NCI-H510A treated with DMSO at 0.1 percent for 48 hours (cell line): ENCODE results near the gene SLC26A9.
"Not testable (repeated sequence)": the region's sequence is repeated elsewhere in the genome, so short reads cannot be mapped to it uniquely, and the experiment has no call there.

Experiments used
- DNase-seq: peaks from one replicate; lab custom pipeline; 2025; lab: John Stamatoyannopoulos, UW

The SLC26A9 gene

GRCh38 chr1:205924460-205924790 lies 18.8 kb downstream of the SLC26A9 start:
- DNase-seq, result no peak

GRCh38 chr1:205923651-205924459 lies 19.4 kb downstream of the SLC26A9 start:
- DNase-seq, result no peak

- no peak for DNase-seq
These were observed 20.4 kb downstream of the SLC26A9 start for GRCh38 chr1:205922806-205923205.

- no peak for DNase-seq
These were observed 20.9 kb downstream of the SLC26A9 start for GRCh38 chr1:205922314-205922713.

GRCh38 chr1:205921570-205921909 lies 21.7 kb downstream of the SLC26A9 start:
- no peak for DNase-seq

- no peak for DNase-seq
These were observed 22.2 kb downstream of the SLC26A9 start for GRCh38 chr1:205920861-205921569.

- DNase-seq, result peak; percentile 81
These were observed 23.1 kb downstream of the SLC26A9 start for GRCh38 chr1:205920159-205920558.

- DNase-seq, result peak; percentile 90
These were observed 24.1 kb downstream of the SLC26A9 start for GRCh38 chr1:205918955-205919746.

GRCh38 chr1:205917466-205918238 lies 25.6 kb downstream of the SLC26A9 start:
- DNase-seq, result no peak

GRCh38 chr1:205916541-205916940 lies 26.7 kb downstream of the SLC26A9 start:
- no peak for DNase-seq

GRCh38 chr1:205915354-205915990 lies 27.8 kb downstream of the SLC26A9 start:
- DNase-seq, result no peak

- no peak for DNase-seq
These were observed 28.5 kb downstream of the SLC26A9 start for GRCh38 chr1:205914730-205915129.

- DNase-seq, result no peak
These were observed 29.1 kb downstream of the SLC26A9 start for GRCh38 chr1:205914155-205914507.

- DNase-seq, result no peak
These were observed 29.7 kb downstream of the SLC26A9 start for GRCh38 chr1:205913451-205914154.

- DNase-seq, result no peak
These were observed 35.5 kb downstream of the SLC26A9 start for GRCh38 chr1:205907794-205908193.

- not testable (repeated sequence) for DNase-seq
These were observed 38.2 kb downstream of the SLC26A9 start for GRCh38 chr1:205905095-205905494.

GRCh38 chr1:205896351-205896750 lies 46.9 kb downstream of the SLC26A9 start:
- no peak for DNase-seq

- DNase-seq, result not testable (repeated sequence)
These were observed 49.1 kb downstream of the SLC26A9 start for GRCh38 chr1:205894119-205894518.

- DNase-seq, result not testable (repeated sequence)
These were observed 51.1 kb downstream of the SLC26A9 start for GRCh38 chr1:205892175-205892574.

GRCh38 chr1:205891481-205891880 lies 51.8 kb downstream of the SLC26A9 start:
- DNase-seq, result not testable (repeated sequence)

GRCh38 chr1:205890631-205891030 lies 52.6 kb downstream of the SLC26A9 start:
- not testable (repeated sequence) for DNase-seq
